HG02938 (cell line): ENCODE measurements around the gene ST6GALNAC5.
"Not testable (repeated sequence)": the region's sequence is repeated elsewhere in the genome, so short reads cannot be mapped to it uniquely, and the experiment has no call there.

Experiments
- ATAC-seq: cut with Tn5 transposase; IDR thresholded peaks from one replicate; pipeline ENCODE4 v1.9.1; 2021; ENCODE audit warnings: mild to moderate bottlenecking, moderate library complexity; ENCODE audit not compliant: unreplicated experiment

The ST6GALNAC5 gene

GRCh38 chr1:76933847-76934815 is 66.9 kb downstream of the ST6GALNAC5 start:
- no peak for ATAC-seq

- no peak for ATAC-seq
Observed at GRCh38 chr1:76938304-76938703, 71.0 kb downstream of the ST6GALNAC5 start.

- peak; percentile 46 for ATAC-seq
Observed at GRCh38 chr1:76939050-76939816, 72.0 kb downstream of the ST6GALNAC5 start.

- ATAC-seq: no peak
Observed at GRCh38 chr1:76939817-76940216, 72.5 kb downstream of the ST6GALNAC5 start.

- ATAC-seq: no peak
Observed at GRCh38 chr1:76940571-76941335, 73.5 kb downstream of the ST6GALNAC5 start.

GRCh38 chr1:76942549-76942948 is 75.3 kb downstream of the ST6GALNAC5 start:
- ATAC-seq: no peak

GRCh38 chr1:76944942-76945341 is 77.7 kb downstream of the ST6GALNAC5 start:
- ATAC-seq: no peak

- ATAC-seq: no peak
Observed at GRCh38 chr1:76948846-76949245, 81.6 kb downstream of the ST6GALNAC5 start.

- ATAC-seq: no peak
Observed at GRCh38 chr1:76949503-76949902, 82.2 kb downstream of the ST6GALNAC5 start.

- ATAC-seq: no peak
Observed at GRCh38 chr1:76950306-76950705, 83.0 kb downstream of the ST6GALNAC5 start.

GRCh38 chr1:76951153-76951552 is 83.9 kb downstream of the ST6GALNAC5 start:
- no peak for ATAC-seq

- no peak for ATAC-seq
Observed at GRCh38 chr1:76955652-76956051, 88.4 kb downstream of the ST6GALNAC5 start.

- no peak for ATAC-seq
Observed at GRCh38 chr1:76957961-76958360, 90.7 kb downstream of the ST6GALNAC5 start.

GRCh38 chr1:76958828-76959227 is 91.5 kb downstream of the ST6GALNAC5 start:
- no peak for ATAC-seq

- no peak for ATAC-seq
Observed at GRCh38 chr1:76959556-76959955, 92.3 kb downstream of the ST6GALNAC5 start.

- ATAC-seq: no peak
Observed at GRCh38 chr1:76961181-76961819, 94.0 kb downstream of the ST6GALNAC5 start.

- no peak for ATAC-seq
Observed at GRCh38 chr1:76961820-76962207, 94.5 kb downstream of the ST6GALNAC5 start.

GRCh38 chr1:76981267-76981666 is 114.0 kb downstream of the ST6GALNAC5 start:
- not testable (repeated sequence) for ATAC-seq

- no peak for ATAC-seq
Observed at GRCh38 chr1:76989976-76990375, 122.7 kb downstream of the ST6GALNAC5 start.

GRCh38 chr1:76993036-76993435 is 125.8 kb downstream of the ST6GALNAC5 start:
- no peak for ATAC-seq
